Mammary epithelial cell (primary cell): ENCODE results near the gene TTLL8.

Experiments used
- EZH2 ChIP-seq: IDR thresholded peaks from 2 replicates; pipeline ENCODE4 v1.6.1; 2012; ENCODE audit warnings: low read length, inconsistent platforms, borderline replicate concordance
- TF ChIP-seq, protein P1 (sequence below), 2 donors: IDR thresholded peaks in 1 of 2; conservative IDR thresholded peaks in 1 of 2; 2 replicates each; pipeline ENCODE4 v1.5.1; 2011 to 2012; ENCODE audit warnings: inconsistent platforms in 2 of 2, low read length in 2 of 2, mild to moderate bottlenecking in 2 of 2, control low read depth in 1 of 2, low read depth in 1 of 2; ENCODE audit not compliant: insufficient read depth in 1 of 2; ENCODE audit errors: extremely low read depth in 1 of 2

DNA sequence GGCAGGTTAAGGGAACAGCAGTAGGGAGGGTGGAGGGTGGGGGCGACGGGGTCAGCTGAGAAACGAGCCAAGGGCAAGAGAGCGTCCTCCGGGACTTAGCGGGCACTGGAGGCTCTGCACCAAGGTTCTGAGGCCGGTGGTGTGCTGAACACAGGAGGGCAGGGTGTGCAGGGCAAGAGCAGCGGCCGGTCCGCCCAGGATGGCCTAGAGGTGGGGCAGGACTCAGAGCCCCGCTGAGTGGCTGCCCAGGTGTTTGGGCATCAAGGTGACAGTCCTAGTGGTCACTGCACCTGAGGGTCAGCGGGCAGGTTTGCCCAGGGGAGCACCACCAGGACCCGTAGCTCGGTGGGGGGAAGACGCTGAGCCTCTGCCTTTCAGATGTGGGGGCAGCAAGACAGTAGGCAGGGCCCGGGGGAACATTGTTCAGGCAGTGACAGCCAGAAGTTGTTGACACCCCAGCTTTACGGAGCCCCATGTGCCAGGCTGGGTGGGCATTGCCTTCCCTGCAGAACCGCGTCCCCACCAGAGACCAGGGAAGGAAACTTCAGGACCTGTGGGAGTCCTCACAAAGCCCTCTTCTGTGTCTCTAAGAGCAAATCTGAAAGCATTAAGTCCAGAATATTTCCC lies 4.5 kb upstream of the TTLL8 start:
- TF ChIP-seq, protein P1, sequence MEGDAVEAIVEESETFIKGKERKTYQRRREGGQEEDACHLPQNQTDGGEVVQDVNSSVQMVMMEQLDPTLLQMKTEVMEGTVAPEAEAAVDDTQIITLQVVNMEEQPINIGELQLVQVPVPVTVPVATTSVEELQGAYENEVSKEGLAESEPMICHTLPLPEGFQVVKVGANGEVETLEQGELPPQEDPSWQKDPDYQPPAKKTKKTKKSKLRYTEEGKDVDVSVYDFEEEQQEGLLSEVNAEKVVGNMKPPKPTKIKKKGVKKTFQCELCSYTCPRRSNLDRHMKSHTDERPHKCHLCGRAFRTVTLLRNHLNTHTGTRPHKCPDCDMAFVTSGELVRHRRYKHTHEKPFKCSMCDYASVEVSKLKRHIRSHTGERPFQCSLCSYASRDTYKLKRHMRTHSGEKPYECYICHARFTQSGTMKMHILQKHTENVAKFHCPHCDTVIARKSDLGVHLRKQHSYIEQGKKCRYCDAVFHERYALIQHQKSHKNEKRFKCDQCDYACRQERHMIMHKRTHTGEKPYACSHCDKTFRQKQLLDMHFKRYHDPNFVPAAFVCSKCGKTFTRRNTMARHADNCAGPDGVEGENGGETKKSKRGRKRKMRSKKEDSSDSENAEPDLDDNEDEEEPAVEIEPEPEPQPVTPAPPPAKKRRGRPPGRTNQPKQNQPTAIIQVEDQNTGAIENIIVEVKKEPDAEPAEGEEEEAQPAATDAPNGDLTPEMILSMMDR (conservative IDR thresholded peaks at IDR 0.05 in 1 of 2, IDR thresholded peaks at IDR 0.05 in 1 of 2; ENCODE audit: extremely low read depth in 1 of 2, insufficient read depth in 1 of 2, low read depth in 1 of 2, low read length in 2 of 2): no peak
- TF ChIP-seq EZH2: no peak
